GM21381 (cell line): Measurements from ENCODE around the gene DAPK2.
A peak's percentile ranks its signal among the peaks of the same experiment; 100 is the strongest.

ENCODE experiments used
- ATAC-seq: cut with Tn5 transposase; IDR thresholded peaks from one replicate; pipeline ENCODE4 v1.9.1; 2021; ENCODE audit warnings: mild to moderate bottlenecking, moderate library complexity; ENCODE audit not compliant: unreplicated experiment

The DAPK2 gene

GRCh38 chr15:64024172-64025050, 21.9 kb downstream of the DAPK2 start:
- no peak for ATAC-seq

GRCh38 chr15:64023220-64023619, 23.1 kb downstream of the DAPK2 start:
- ATAC-seq: no peak

- ATAC-seq: no peak
Observed at GRCh38 chr15:64022571-64022970, 23.7 kb downstream of the DAPK2 start.

- ATAC-seq: no peak
Observed at GRCh38 chr15:64019764-64020163, 26.5 kb downstream of the DAPK2 start.

GRCh38 chr15:64017591-64018163, 28.6 kb downstream of the DAPK2 start:
- ATAC-seq: no peak

- no peak for ATAC-seq
Observed at GRCh38 chr15:64017082-64017588, 29.1 kb downstream of the DAPK2 start.

- no peak for ATAC-seq
Observed at GRCh38 chr15:64016257-64016656, 30.0 kb downstream of the DAPK2 start.

GRCh38 chr15:64014995-64015394, 31.3 kb downstream of the DAPK2 start:
- no peak for ATAC-seq

GRCh38 chr15:64013179-64014062, 32.9 kb downstream of the DAPK2 start:
- no peak for ATAC-seq

- ATAC-seq: no peak
Observed at GRCh38 chr15:64011736-64012135, 34.5 kb downstream of the DAPK2 start.

GRCh38 chr15:64010719-64011118, 35.6 kb downstream of the DAPK2 start:
- ATAC-seq: peak; percentile 79

- peak; percentile 53 for ATAC-seq
Observed at GRCh38 chr15:64009798-64010261, 36.5 kb downstream of the DAPK2 start.

GRCh38 chr15:64009241-64009640, 37.0 kb downstream of the DAPK2 start:
- ATAC-seq: no peak

- ATAC-seq: no peak
Observed at GRCh38 chr15:64008177-64008576, 38.1 kb downstream of the DAPK2 start.

- no peak for ATAC-seq
Observed at GRCh38 chr15:64006642-64007041, 39.6 kb downstream of the DAPK2 start.

- ATAC-seq: no peak
Observed at GRCh38 chr15:64004587-64004986, 41.7 kb downstream of the DAPK2 start.

GRCh38 chr15:64004056-64004455, 42.2 kb downstream of the DAPK2 start:
- no peak for ATAC-seq

- no peak for ATAC-seq
Observed at GRCh38 chr15:64003182-64003581, 43.1 kb downstream of the DAPK2 start.

- no peak for ATAC-seq
Observed at GRCh38 chr15:64001148-64001547, 45.1 kb downstream of the DAPK2 start.

GRCh38 chr15:64000183-64000951, 45.9 kb downstream of the DAPK2 start:
- no peak for ATAC-seq
